CD4-positive, alpha-beta T cell treated with Interleukin-6 for 4 hours (primary cell): Measurements from ENCODE around the gene STARD9.
"Not testable (repeated sequence)": the region's sequence is repeated elsewhere in the genome, so short reads cannot be mapped to it uniquely, and the experiment has no call there.

Source experiments
- DNase-seq: peaks from one replicate; pipeline ENCODE4 v3.0.0-alpha.2; 2020; ENCODE audit warnings: mixed read lengths

STARD9 gene

GRCh38 chr15:42632105-42632675 is 56.8 kb downstream of the STARD9 start:
- no peak for DNase-seq

DNA sequence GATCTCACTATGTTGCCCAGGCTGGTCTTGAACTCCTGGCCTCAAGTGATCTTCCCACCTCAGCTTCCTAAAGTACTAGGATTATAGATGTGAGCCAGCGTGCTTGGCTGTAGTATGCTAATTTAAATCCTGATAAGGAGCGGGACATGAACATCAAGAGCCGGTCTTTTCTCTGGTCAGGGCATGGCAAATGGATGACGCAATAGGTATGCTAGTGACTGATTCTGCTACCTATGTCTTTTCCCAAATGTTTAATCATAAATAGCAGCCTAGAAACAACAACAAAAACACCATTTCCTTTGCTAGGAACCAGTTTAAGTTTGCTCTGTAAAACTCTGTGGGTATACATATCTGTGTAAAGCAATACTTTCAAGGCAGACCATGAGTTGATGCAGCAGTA is 64.7 kb downstream of the STARD9 start:
- no peak for DNase-seq

DNA sequence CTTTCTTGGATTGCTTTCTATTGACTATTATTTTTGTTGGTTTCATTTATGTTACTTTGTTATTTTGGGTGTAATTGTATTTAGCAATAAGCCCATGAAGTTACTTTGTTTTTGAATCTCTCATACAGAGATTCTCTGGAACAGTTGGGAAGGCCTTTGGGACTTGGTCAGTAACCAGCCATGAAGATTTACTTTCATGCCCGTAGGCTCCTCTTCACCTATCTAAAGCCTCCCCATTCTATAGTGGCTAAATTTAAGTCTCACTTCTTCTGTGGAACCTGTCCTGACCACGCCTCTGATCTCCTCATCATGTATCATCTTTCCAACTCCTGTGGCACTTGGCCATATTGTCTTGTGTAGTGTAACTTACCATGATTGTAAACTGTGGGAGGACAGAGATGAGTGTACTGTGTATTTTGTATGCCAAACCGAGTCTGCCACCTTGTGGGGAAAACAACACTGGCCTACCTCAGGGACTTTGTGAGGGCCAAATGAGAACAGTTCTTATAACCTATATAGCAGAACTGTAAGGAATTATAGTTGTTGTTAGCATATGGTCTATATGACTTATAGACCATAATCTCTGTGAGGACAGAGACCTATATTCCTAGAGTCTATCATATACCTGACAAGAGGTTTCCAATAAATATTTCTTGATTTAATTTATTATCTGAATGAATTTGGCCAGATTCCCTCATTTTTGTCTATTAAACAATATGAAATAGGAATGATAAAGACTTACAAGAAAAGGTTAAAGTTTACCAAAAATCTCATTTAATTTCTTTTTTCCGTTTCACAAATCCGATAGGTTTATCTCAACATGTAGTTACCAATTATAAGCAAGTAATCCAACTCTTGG is 75.0 kb downstream of the STARD9 start:
- DNase-seq, result peak; percentile 58

DNA sequence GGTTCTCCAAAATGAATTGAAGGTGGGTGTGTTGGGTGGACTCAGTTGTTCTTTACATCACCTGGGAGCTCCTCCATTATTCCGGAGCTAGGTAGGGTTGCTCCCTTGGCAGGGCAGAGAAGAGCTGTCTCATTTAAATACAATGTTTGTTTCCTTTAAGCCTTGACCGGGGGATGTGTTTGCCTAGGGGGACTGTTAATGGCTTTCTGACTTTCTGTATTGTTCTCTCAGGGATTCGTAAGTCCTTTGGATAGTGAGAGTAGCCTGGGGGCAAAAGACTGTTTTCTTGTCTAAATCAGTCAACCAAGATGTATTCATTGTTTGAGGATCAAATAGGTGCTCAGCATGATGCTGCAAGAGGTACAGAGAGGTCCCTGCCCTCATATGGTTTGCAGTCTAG is 90.4 kb downstream of the STARD9 start:
- DNase-seq, result no peak

GRCh38 chr15:42667855-42668254 is 92.4 kb downstream of the STARD9 start:
- DNase-seq, result no peak

DNA sequence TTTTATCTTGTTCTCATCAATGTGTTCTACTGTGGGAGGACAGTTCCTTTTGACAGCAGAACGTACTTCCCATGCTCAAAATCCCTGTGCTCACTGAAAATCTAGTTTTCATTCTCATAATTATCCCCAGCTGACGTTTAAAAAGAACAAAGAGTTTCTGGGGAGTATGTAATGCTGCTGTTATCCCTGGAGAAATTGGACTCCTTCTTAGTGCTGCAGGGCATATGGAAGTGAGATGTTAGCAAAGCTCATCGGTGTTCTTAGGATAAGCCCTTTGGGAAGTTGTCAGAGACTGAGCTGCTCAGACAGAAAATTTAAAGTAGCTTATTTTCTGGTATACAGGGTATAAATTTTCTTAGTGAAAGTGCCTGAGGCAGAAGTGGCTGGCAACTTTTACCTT is 95.0 kb downstream of the STARD9 start:
- DNase-seq, result no peak

- DNase-seq, result no peak
Measured at GRCh38 chr15:42672444-42672843, 97.0 kb downstream of the STARD9 start.

DNA sequence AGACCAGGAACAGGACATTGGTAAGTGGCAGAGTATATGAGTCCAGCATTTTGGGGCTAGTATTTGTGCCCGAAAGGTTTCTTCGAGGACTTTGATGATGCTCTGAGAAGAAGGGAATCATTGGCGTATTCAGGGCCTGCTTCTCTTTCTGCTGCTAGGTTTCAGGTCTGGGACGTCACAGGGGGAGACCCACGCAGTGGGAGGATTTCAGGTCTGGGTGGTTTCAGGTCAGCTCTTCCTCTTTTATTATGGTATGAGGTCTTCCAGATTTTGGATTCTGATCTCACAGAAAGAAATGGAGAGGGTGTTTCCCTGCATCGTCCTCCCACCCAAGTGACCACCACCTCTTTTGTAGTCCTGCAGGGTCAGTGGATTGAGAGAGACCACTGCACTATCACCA is 99.1 kb downstream of the STARD9 start:
- no peak for DNase-seq

GRCh38 chr15:42675021-42675420 is 99.6 kb downstream of the STARD9 start:
- no peak for DNase-seq

GRCh38 chr15:42679285-42680141 is 104.1 kb downstream of the STARD9 start:
- DNase-seq, result no peak

GRCh38 chr15:42680142-42680482 is 104.7 kb downstream of the STARD9 start:
- not testable (repeated sequence) for DNase-seq

- DNase-seq, result no peak
Measured at GRCh38 chr15:42681119-42681518, 105.7 kb downstream of the STARD9 start.

DNA sequence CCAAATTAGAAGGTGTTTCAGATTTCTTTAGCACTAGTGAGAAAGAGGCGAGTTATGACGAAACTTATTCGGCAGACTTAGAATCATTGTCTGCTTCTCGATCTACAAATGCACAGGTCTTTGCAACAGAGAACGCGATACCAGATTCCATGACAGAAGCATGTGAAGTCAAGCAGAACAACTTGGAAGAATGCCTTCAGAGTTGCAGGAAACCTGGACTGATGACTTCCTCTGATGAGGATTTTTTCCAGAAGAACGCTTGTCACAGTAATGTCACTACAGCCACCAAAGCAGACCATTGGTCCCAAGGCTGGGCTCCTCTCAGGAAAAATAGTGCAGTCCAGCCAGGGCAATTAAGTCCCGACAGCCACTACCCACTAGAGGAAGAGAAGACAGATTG is 110.9 kb downstream of the STARD9 start:
- DNase-seq, result no peak

GRCh38 chr15:42687740-42688139 is 112.3 kb downstream of the STARD9 start:
- DNase-seq, result no peak

- no peak for DNase-seq
Measured at GRCh38 chr15:42688301-42688700, 112.9 kb downstream of the STARD9 start.

GRCh38 chr15:42691308-42691707 is 115.9 kb downstream of the STARD9 start:
- no peak for DNase-seq

DNA sequence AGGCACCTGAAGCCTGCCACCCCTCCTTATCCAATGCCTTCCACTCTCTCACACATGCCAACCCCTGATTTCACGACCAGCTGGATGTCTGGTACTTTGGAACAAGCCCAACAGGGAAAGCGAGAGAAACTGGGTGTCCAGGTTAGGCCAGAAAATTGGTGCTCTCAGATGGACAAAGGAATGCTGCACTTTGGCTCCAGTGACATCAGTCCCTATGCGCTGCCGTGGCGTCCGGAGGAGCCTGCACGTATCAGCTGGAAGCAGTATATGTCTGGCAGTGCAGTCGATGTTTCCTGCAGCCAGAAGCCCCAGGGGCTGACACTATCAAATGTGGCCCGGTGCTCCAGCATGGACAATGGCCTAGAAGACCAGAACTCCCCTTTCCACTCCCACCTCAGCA is 116.4 kb downstream of the STARD9 start:
- DNase-seq, result no peak

GRCh38 chr15:42692536-42692935 is 117.1 kb downstream of the STARD9 start:
- DNase-seq, result no peak

DNA sequence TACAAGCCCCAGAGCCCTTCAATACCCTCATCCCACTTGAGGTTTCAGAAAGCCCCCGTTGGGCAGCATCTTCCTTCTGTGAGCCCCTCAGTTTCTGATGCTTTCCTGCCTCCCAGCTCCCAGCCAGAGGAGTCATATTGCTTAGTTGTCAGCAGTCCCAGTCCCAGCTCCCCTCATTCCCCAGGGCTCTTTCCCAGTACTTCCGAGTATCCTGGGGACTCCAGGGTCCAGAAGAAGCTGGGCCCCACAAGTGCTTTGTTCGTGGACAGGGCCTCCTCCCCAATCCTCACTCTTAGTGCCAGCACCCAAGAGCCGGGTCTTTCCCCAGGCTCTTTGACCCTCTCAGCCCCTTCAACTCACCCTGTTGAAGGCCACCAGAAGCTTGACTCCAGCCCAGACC is 117.6 kb downstream of the STARD9 start:
- no peak for DNase-seq

GRCh38 chr15:42693496-42693895 is 118.1 kb downstream of the STARD9 start:
- DNase-seq, result no peak

- DNase-seq, result no peak
Measured at GRCh38 chr15:42693942-42694341, 118.5 kb downstream of the STARD9 start.

- DNase-seq, result no peak
Measured at GRCh38 chr15:42694398-42694797, 119.0 kb downstream of the STARD9 start.

DNA sequence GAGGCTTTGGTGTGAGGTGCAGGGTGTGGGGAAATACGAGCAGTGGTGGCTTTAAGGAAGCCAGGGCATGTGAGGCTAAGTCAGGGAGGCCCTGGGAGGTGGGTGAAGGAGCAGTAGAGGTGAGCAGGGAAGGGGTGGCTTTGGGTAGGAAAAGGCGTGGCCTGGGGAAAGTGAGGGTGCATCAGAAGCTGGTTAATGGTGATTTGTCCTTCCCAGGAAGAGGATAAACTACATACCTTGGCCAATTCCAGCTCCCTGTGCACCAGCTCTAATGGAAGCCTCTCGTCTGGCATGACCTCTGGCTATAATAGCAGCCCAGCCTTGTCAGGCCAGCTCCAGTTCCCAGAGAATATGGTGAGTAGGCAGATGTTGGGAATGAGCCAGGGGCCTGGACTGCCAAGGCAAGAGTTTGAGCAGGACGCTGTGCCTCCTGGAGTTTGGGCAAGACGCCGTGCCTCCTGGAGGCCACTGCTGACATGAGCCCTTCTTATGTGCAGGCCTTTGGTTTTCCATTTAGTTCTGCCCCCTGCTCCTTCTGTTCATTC is 120.2 kb downstream of the STARD9 start:
- DNase-seq, result no peak

DNA sequence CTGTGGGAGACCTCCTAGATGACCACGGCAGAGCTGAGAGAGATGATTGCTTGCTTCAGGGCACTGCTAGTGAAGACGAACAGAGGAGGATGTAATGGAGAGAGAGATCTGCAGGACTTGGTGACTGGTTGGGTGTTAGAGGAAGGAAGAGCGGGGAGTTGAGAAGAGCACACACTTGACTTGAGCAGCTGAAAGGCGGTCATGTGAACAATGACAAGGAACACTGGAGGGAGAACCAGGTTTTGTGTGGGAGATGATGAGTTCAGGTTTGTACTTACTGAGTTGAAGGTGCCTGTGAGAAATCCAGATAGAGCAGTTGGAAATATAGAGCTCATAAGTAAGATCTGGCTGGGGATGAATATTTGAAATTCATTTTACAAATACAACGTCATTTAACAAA is 121.2 kb downstream of the STARD9 start:
- DNase-seq, result no peak
